ENCODE results near the gene KRTAP4-6. TPM values are rescaled to one million over a fixed set of nuclear protein-coding genes. Genes with fewer than 3 reads are reported as not detected.

Gene KRTAP4-6
- total and polyA plus RNA-seq, 2 of the 13 experiments (the other 11 are each of a cell fraction or from before 2014, with no cell fraction given), result not detected

Small RNA genes lying within 50 kb of the gene (small RNA-seq; reads per million reads assigned to genes)
- gene KRTAP4-17P (ENCODE audit: insufficient read depth in 2 of 3, insufficient read length in 3 of 3, low read depth in 2 of 3, low replicate concordance in 1 of 3), result 0 reads per million in 3 experiments

Other genes with a start within 250 kb of the KRTAP4-6 start
Only the 30 nearest of the 39 such genes appear.
- gene KRTAP3-3, start 146.4 kb downstream of the KRTAP4-6 start, total RNA-seq (2016; rRNA removed; fragmentation: Illumina TruSeq; extraction: Trizol), result not detected in 2 replicates
- not detected in 2 replicates for gene KRTAP3-3, start 146.4 kb downstream of the KRTAP4-6 start, polyA plus RNA-seq (2011; rRNA removed)
- gene KRTAP3-2, start 140.6 kb downstream of the KRTAP4-6 start, total RNA-seq (2016; rRNA removed; fragmentation: Illumina TruSeq; extraction: Trizol), result not detected in 2 replicates
- gene KRTAP3-2, start 140.6 kb downstream of the KRTAP4-6 start, polyA plus RNA-seq (2011; rRNA removed), result not detected in 2 replicates
- gene KRTAP3-1, start 131.4 kb downstream of the KRTAP4-6 start, total RNA-seq (2016; rRNA removed; fragmentation: Illumina TruSeq; extraction: Trizol), result 0.29 and 0.81 TPM in 2 replicates
- 3.7 and 3.8 TPM in 2 replicates for gene KRTAP3-1, start 131.4 kb downstream of the KRTAP4-6 start, polyA plus RNA-seq (2011; rRNA removed)
- not detected in 2 replicates for gene KRTAP1-5, start 113.3 kb downstream of the KRTAP4-6 start, total RNA-seq (2016; rRNA removed; fragmentation: Illumina TruSeq; extraction: Trizol)
- 0.07 and 0.09 TPM in 2 replicates for gene KRTAP1-5, start 113.3 kb downstream of the KRTAP4-6 start, polyA plus RNA-seq (2011; rRNA removed)
- gene KRTAP1-4, start 110.3 kb downstream of the KRTAP4-6 start, total RNA-seq (2016; rRNA removed; fragmentation: Illumina TruSeq; extraction: Trizol), result not detected in 2 replicates
- not detected in 2 replicates for gene KRTAP1-4, start 110.3 kb downstream of the KRTAP4-6 start, polyA plus RNA-seq (2011; rRNA removed)
- gene KRTAP1-3, start 105.7 kb downstream of the KRTAP4-6 start, total RNA-seq (2016; rRNA removed; fragmentation: Illumina TruSeq; extraction: Trizol), result not detected in 2 replicates
- gene KRTAP1-3, start 105.7 kb downstream of the KRTAP4-6 start, polyA plus RNA-seq (2011; rRNA removed), result not detected in 2 replicates
- gene KRTAP1-1, start 99.1 kb downstream of the KRTAP4-6 start, total RNA-seq (2016; rRNA removed; fragmentation: Illumina TruSeq; extraction: Trizol), result not detected in 2 replicates
- gene KRTAP1-1, start 99.1 kb downstream of the KRTAP4-6 start, polyA plus RNA-seq (2011; rRNA removed), result not detected in 2 replicates
- not detected in 2 replicates for gene KRTAP2-1, start 93.2 kb downstream of the KRTAP4-6 start, total RNA-seq (2016; rRNA removed; fragmentation: Illumina TruSeq; extraction: Trizol)
- gene KRTAP2-1, start 93.2 kb downstream of the KRTAP4-6 start, polyA plus RNA-seq (2011; rRNA removed), result not detected in 2 replicates
- gene KRTAP2-2, start 85.3 kb downstream of the KRTAP4-6 start, total RNA-seq (2016; rRNA removed; fragmentation: Illumina TruSeq; extraction: Trizol), result not detected in 2 replicates
- not detected in 2 replicates for gene KRTAP2-2, start 85.3 kb downstream of the KRTAP4-6 start, polyA plus RNA-seq (2011; rRNA removed)
- gene KRTAP2-3, start 80.4 kb downstream of the KRTAP4-6 start, total RNA-seq (2016; rRNA removed; fragmentation: Illumina TruSeq; extraction: Trizol), result not detected in 2 replicates
- gene KRTAP2-3, start 80.4 kb downstream of the KRTAP4-6 start, polyA plus RNA-seq (2011; rRNA removed), result 0.24 and 0.25 TPM in 2 replicates
- not detected in 2 replicates for gene KRTAP2-4, start 74.7 kb downstream of the KRTAP4-6 start, total RNA-seq (2016; rRNA removed; fragmentation: Illumina TruSeq; extraction: Trizol)
- not detected in 2 replicates for gene KRTAP2-4, start 74.7 kb downstream of the KRTAP4-6 start, polyA plus RNA-seq (2011; rRNA removed)
- not detected in 2 replicates for gene KRTAP4-7, start 56.4 kb downstream of the KRTAP4-6 start, total RNA-seq (2016; rRNA removed; fragmentation: Illumina TruSeq; extraction: Trizol)
- not detected in 2 replicates for gene KRTAP4-7, start 56.4 kb downstream of the KRTAP4-6 start, polyA plus RNA-seq (2011; rRNA removed)
- not detected in 2 replicates for gene KRTAP4-8, start 42.4 kb downstream of the KRTAP4-6 start, total RNA-seq (2016; rRNA removed; fragmentation: Illumina TruSeq; extraction: Trizol)
- gene KRTAP4-8, start 42.4 kb downstream of the KRTAP4-6 start, polyA plus RNA-seq (2011; rRNA removed), result not detected in 2 replicates
- not detected in 2 replicates for gene KRTAP4-16, start 38.3 kb downstream of the KRTAP4-6 start, total RNA-seq (2016; rRNA removed; fragmentation: Illumina TruSeq; extraction: Trizol)
- not detected in 2 replicates for gene KRTAP4-16, start 38.3 kb downstream of the KRTAP4-6 start, polyA plus RNA-seq (2011; rRNA removed)
- not detected in 2 replicates for gene KRTAP4-9, start 35.2 kb downstream of the KRTAP4-6 start, total RNA-seq (2016; rRNA removed; fragmentation: Illumina TruSeq; extraction: Trizol)
- gene KRTAP4-9, start 35.2 kb downstream of the KRTAP4-6 start, polyA plus RNA-seq (2011; rRNA removed), result not detected in 2 replicates
- not detected in 2 replicates for gene KRTAP4-11, start 22.2 kb downstream of the KRTAP4-6 start, total RNA-seq (2016; rRNA removed; fragmentation: Illumina TruSeq; extraction: Trizol)
- gene KRTAP4-11, start 22.2 kb downstream of the KRTAP4-6 start, polyA plus RNA-seq (2011; rRNA removed), result not detected in 2 replicates
- gene KRTAP4-12, start 16.4 kb downstream of the KRTAP4-6 start, total RNA-seq (2016; rRNA removed; fragmentation: Illumina TruSeq; extraction: Trizol), result not detected in 2 replicates
- not detected in 2 replicates for gene KRTAP4-12, start 16.4 kb downstream of the KRTAP4-6 start, polyA plus RNA-seq (2011; rRNA removed)
- gene KRTAP4-5, start 9.3 kb upstream of the KRTAP4-6 start, total RNA-seq (2016; rRNA removed; fragmentation: Illumina TruSeq; extraction: Trizol), result not detected in 2 replicates
- gene KRTAP4-5, start 9.3 kb upstream of the KRTAP4-6 start, polyA plus RNA-seq (2011; rRNA removed), result not detected in 2 replicates
- not detected in 2 replicates for gene KRTAP4-4, start 20.2 kb upstream of the KRTAP4-6 start, total RNA-seq (2016; rRNA removed; fragmentation: Illumina TruSeq; extraction: Trizol)
- gene KRTAP4-4, start 20.2 kb upstream of the KRTAP4-6 start, polyA plus RNA-seq (2011; rRNA removed), result not detected in 2 replicates
- gene KRTAP4-3, start 27.7 kb upstream of the KRTAP4-6 start, total RNA-seq (2016; rRNA removed; fragmentation: Illumina TruSeq; extraction: Trizol), result not detected in 2 replicates
- gene KRTAP4-3, start 27.7 kb upstream of the KRTAP4-6 start, polyA plus RNA-seq (2011; rRNA removed), result not detected in 2 replicates
- gene KRTAP4-2, start 37.7 kb upstream of the KRTAP4-6 start, total RNA-seq (2016; rRNA removed; fragmentation: Illumina TruSeq; extraction: Trizol), result not detected in 2 replicates
- gene KRTAP4-2, start 37.7 kb upstream of the KRTAP4-6 start, polyA plus RNA-seq (2011; rRNA removed), result not detected in 2 replicates
- not detected in 2 replicates for gene KRTAP4-1, start 44.4 kb upstream of the KRTAP4-6 start, total RNA-seq (2016; rRNA removed; fragmentation: Illumina TruSeq; extraction: Trizol)
- not detected in 2 replicates for gene KRTAP4-1, start 44.4 kb upstream of the KRTAP4-6 start, polyA plus RNA-seq (2011; rRNA removed)
- not detected in 2 replicates for gene KRTAP9-1, start 49.3 kb upstream of the KRTAP4-6 start, total RNA-seq (2016; rRNA removed; fragmentation: Illumina TruSeq; extraction: Trizol)
- not detected in 2 replicates for gene KRTAP9-1, start 49.3 kb upstream of the KRTAP4-6 start, polyA plus RNA-seq (2011; rRNA removed)
- gene KRTAP9-2, start 86.1 kb upstream of the KRTAP4-6 start, total RNA-seq (2016; rRNA removed; fragmentation: Illumina TruSeq; extraction: Trizol), result not detected in 2 replicates
- not detected in 2 replicates for gene KRTAP9-2, start 86.1 kb upstream of the KRTAP4-6 start, polyA plus RNA-seq (2011; rRNA removed)
- gene KRTAP9-3, start 91.9 kb upstream of the KRTAP4-6 start, total RNA-seq (2016; rRNA removed; fragmentation: Illumina TruSeq; extraction: Trizol), result not detected in 2 replicates
- not detected in 2 replicates for gene KRTAP9-3, start 91.9 kb upstream of the KRTAP4-6 start, polyA plus RNA-seq (2011; rRNA removed)
- not detected in 2 replicates for gene KRTAP9-8, start 97.5 kb upstream of the KRTAP4-6 start, total RNA-seq (2016; rRNA removed; fragmentation: Illumina TruSeq; extraction: Trizol)
- not detected in 2 replicates for gene KRTAP9-8, start 97.5 kb upstream of the KRTAP4-6 start, polyA plus RNA-seq (2011; rRNA removed)
- gene KRTAP9-4, start 109.1 kb upstream of the KRTAP4-6 start, total RNA-seq (2016; rRNA removed; fragmentation: Illumina TruSeq; extraction: Trizol), result not detected in 2 replicates
- not detected in 2 replicates for gene KRTAP9-4, start 109.1 kb upstream of the KRTAP4-6 start, polyA plus RNA-seq (2011; rRNA removed)
- not detected in 2 replicates for gene KRTAP9-9, start 114.8 kb upstream of the KRTAP4-6 start, total RNA-seq (2016; rRNA removed; fragmentation: Illumina TruSeq; extraction: Trizol)
- not detected in 2 replicates for gene KRTAP9-9, start 114.8 kb upstream of the KRTAP4-6 start, polyA plus RNA-seq (2011; rRNA removed)
- not detected in 2 replicates for gene KRTAP9-6, start 124.8 kb upstream of the KRTAP4-6 start, total RNA-seq (2016; rRNA removed; fragmentation: Illumina TruSeq; extraction: Trizol)
- not detected in 2 replicates for gene KRTAP9-6, start 124.8 kb upstream of the KRTAP4-6 start, polyA plus RNA-seq (2011; rRNA removed)
- gene KRTAP9-7, start 135.2 kb upstream of the KRTAP4-6 start, total RNA-seq (2016; rRNA removed; fragmentation: Illumina TruSeq; extraction: Trizol), result not detected in 2 replicates
- not detected in 2 replicates for gene KRTAP9-7, start 135.2 kb upstream of the KRTAP4-6 start, polyA plus RNA-seq (2011; rRNA removed)